Activated CD4-positive, alpha-beta T cell treated with anti-CD3 and anti-CD28 coated beads, Interleukin-2, amount 10 ng/mL, durations not matched to agents 7 days and 5 days (primary cell): ENCODE measurements around the gene CEP135. TPM values are rescaled to one million over a fixed set of nuclear protein-coding genes. Genes with fewer than 3 reads are reported as not detected.
A peak's percentile ranks its signal among the peaks of the same experiment; 100 is the strongest.
"Not testable (repeated sequence)": the region's sequence is repeated elsewhere in the genome, so short reads cannot be mapped to it uniquely, and the experiment has no call there.

Experiments used
- CTCF ChIA-PET: fragments of 350-600 bp; sonication (Branson Sonifier 250); formaldehyde crosslinking; loops from one replicate; lab custom pipeline; 2021; ENCODE audit warnings: antibody characterized with exemption; lab: Charles Lee
- POLR2A ChIA-PET: fragments of 350-600 bp; sonication (Branson Sonifier 250); formaldehyde crosslinking; loops from one replicate; lab custom pipeline; 2021; ENCODE audit warnings: antibody characterized with exemption; lab: Charles Lee
- DNase-seq: peaks from one replicate; pipeline ENCODE4 v3.0.0-alpha.2; 2020
- H3K27ac Mint-ChIP-seq: one replicate; pipeline ENCODE4 v1.8.0; 2021; ENCODE audit warnings: mild to moderate bottlenecking, moderate library complexity, mixed read lengths
- H3K27me3 Mint-ChIP-seq: one replicate; pipeline ENCODE4 v1.8.0; 2021; ENCODE audit warnings: mixed read lengths
- H3K36me3 Mint-ChIP-seq: one replicate; pipeline ENCODE4 v1.8.0; 2021; ENCODE audit warnings: low read depth, mixed read lengths
- H3K4me1 Mint-ChIP-seq: one replicate; pipeline ENCODE4 v1.8.0; 2021; ENCODE audit warnings: mixed read lengths
- H3K4me3 Mint-ChIP-seq: one replicate; pipeline ENCODE4 v1.8.0; 2021; ENCODE audit warnings: mild to moderate bottlenecking, moderate library complexity, mixed read lengths
- H3K9me3 Mint-ChIP-seq: one replicate; pipeline ENCODE4 v1.8.0; 2021; ENCODE audit warnings: mixed read lengths
- total RNA-seq, 2 experiments: library from RNA; stranded (reverse); gene quantifications; one replicate each; pipeline ENCODE4 v1.2.3, GENCODE V29; 2021

Gene CEP135
- total RNA-seq, 2 experiments from 2014 or later = 19.1 to 22.7 TPM

DNA sequence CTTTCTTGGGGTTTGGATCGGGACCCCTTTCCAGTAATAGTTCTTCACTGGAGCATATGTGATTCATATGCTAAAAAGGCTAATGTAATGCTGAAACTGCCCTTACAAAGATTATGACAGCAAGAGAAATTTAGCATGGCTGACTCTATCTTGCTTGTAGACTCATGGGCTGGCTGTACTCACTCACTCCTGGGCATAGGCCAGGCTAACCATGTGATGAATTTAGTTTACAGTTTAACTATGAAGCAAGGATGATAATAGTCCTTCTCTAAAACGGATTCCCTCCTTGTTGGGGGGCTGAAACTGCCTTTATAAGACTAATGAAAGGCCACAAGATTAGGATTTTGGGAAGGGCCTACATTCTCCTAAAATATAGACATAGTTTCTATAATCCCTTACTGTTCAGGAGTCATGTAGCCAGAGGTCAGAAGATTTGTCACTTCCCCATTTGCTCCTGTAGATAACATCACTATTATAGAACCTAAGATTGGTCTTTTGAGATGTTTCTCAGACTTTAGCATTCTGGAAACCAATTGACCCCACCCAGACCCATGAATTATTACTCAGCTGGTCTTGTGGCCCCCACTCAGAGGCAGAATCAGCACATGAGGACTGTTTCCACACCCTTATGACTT, 20.8 kb upstream of the CEP135 start:
- CTCF ChIA-PET = no interaction called here
- Mint-ChIP-seq H3K4me1 (no peaks in the 10 kb centered on the region), H3K27me3 (no peaks in the 10 kb centered on the region), H3K36me3 (no peaks in the 10 kb centered on the region), H3K27ac (no peak overlapping the region), H3K9me3 (peaks cover 2% of the 10 kb centered on the region), H3K4me3 (no peak overlapping the region)
- POLR2A ChIA-PET = no interaction called here
- no peak for DNase-seq

DNA sequence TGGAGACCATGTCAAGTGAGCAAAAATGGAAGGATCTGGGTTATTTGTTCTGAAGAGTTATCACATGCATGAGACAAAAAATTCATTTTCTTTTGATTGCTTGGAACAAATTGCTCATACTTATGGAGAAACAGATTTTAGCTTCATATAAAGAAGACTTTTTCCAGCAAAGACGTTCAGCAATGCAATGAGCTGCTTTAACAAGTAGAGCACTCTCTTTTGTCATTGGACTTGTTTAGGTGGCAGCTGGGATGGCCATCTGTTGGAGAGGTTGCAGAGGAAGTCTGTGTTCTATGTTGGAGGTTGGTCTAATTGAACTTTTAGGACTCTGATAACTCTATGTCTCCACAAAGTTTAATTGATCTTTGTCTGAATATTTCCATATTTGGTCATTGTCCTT, 19.9 kb upstream of the CEP135 start:
- Mint-ChIP-seq H3K4me1 (no peaks in the 10 kb centered on the region), H3K9me3 (peaks cover 2% of the 10 kb centered on the region), H3K4me3 (no peak overlapping the region), H3K36me3 (no peaks in the 10 kb centered on the region), H3K27ac (no peak overlapping the region), H3K27me3 (no peaks in the 10 kb centered on the region)
- CTCF ChIA-PET = interaction anchor here (1.0 kb wide), 1 partner anchor 18 kb away, joined by 4 read pairs; no protein-coding TSS in a partner anchor
- POLR2A ChIA-PET = no interaction called here
- DNase-seq = no peak

DNA sequence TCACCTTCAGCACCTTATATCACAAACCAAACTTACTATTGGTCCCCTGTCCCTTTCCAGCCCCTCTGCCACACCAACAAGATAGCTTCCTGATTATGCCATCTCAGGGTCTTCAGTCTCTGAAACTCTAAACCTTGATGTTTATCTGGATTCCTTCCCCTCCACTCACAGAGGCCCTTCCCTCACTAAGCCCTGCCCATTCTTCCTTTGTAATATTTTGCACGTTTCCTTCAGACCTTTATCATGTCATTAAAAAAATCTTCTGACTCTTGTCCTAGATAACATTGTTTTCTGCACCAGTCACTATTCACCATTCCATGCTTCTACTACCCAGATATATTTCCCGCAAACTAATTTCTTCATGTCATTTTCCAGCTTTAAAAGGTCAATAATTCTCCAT, 17.7 kb upstream of the CEP135 start:
- Mint-ChIP-seq H3K4me1 (no peaks in the 10 kb centered on the region), H3K9me3 (peaks cover 5% of the 10 kb centered on the region), H3K36me3 (no peaks in the 10 kb centered on the region), H3K4me3 (no peak overlapping the region), H3K27ac (no peak overlapping the region), H3K27me3 (peaks cover 5% of the 10 kb centered on the region)
- ChIA-PET CTCF (interaction anchor here (5.0 kb wide), 1 partner anchor 18 kb away, joined by 30 read pairs; the partner anchor contains the start of gene CEP135), POLR2A (no interaction called here)
- DNase-seq = no peak

DNA sequence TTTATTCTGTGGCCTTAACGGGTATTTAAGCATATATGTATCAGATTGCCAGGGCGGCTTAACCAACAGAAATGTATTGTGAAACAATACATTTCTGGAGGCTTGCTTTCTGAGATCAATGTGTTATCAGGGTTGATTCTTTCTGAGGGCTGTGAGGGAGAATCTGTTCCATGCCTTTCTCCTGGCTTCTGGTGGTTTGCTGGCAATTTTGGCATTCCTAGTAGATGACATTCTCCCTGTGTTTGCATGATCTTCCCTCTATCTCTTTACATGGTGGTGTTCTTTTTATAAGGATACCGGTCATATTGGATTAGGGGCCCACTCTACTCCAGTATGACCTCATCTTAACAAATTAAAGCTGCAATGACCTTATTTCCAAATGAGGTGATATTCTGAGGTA, 16.9 kb upstream of the CEP135 start:
- Mint-ChIP-seq H3K9me3 (peaks cover 5% of the 10 kb centered on the region), H3K4me3 (no peak overlapping the region), H3K27me3 (peaks cover 5% of the 10 kb centered on the region), H3K27ac (no peak overlapping the region), H3K36me3 (no peaks in the 10 kb centered on the region), H3K4me1 (no peaks in the 10 kb centered on the region)
- ChIA-PET POLR2A (no interaction called here), CTCF (interaction anchor here (5.0 kb wide), 1 partner anchor 17 kb away, joined by 30 read pairs; the partner anchor contains the start of gene CEP135)
- no peak for DNase-seq

DNA sequence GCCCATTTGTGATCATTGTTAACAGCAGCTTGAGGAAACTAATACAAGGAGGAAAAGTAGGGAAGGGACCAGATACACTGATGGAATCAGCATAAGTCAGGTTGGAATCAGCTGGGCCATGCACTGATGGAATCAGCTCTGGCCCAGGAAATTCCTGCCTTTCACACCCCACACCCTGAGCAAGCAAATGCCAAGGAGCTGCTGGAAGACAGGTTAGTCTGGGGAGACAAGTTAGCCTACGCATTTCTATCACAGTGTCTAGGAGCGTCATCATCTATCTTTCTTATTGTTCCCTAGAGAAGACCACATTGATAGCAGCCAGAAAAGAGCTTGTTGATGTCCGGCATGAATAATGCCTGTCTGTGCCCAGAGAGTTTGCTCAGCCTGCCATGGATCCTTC, 16.2 kb upstream of the CEP135 start:
- Mint-ChIP-seq H3K4me1 (no peaks in the 10 kb centered on the region), H3K27ac (no peak overlapping the region), H3K4me3 (no peak overlapping the region), H3K36me3 (peaks cover under 1% of the 10 kb centered on the region), H3K9me3 (peaks cover 7% of the 10 kb centered on the region), H3K27me3 (peaks cover 5% of the 10 kb centered on the region)
- ChIA-PET POLR2A (no interaction called here), CTCF (interaction anchor here (0.7 to 5.0 kb wide), 3 partner anchors 9 to 16 kb away, joined by 3 to 30 read pairs (median 3); partner anchors contain the start of gene CEP135)
- no peak for DNase-seq

DNA sequence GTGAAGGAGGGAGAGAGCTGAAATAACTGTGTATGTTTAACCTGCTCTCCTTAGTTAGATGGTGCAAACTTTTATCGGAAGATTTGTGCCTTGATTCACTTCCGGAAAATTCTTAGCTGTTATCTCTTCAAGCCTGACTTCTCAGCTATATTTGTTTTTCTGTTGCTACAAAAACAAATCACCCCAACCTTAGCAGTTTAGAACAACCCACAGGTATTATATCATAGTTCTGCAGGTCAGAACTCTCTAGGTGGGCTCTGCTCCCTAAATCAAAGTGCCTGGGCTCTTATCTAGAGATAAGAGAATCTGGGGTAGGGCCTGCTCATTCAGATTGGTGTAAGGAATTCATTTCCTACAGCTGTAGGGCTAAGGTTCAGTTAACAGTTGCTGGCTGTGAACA, 15.1 kb upstream of the CEP135 start:
- H3K27ac Mint-ChIP-seq = no peak overlapping the region
- ChIA-PET CTCF (interaction anchor here (1.2 to 5.0 kb wide), 2 partner anchors 12 to 15 kb away, joined by 3 to 30 read pairs; partner anchors contain the start of gene CEP135), POLR2A (no interaction called here)
- no peaks in the 10 kb centered on the region for H3K4me1 Mint-ChIP-seq
- H3K36me3 Mint-ChIP-seq = peaks cover 6% of the 10 kb centered on the region
- peaks cover 5% of the 10 kb centered on the region for H3K27me3 Mint-ChIP-seq
- DNase-seq = no peak
- H3K9me3 Mint-ChIP-seq = peaks cover 14% of the 10 kb centered on the region
- H3K4me3 Mint-ChIP-seq = no peak overlapping the region

DNA sequence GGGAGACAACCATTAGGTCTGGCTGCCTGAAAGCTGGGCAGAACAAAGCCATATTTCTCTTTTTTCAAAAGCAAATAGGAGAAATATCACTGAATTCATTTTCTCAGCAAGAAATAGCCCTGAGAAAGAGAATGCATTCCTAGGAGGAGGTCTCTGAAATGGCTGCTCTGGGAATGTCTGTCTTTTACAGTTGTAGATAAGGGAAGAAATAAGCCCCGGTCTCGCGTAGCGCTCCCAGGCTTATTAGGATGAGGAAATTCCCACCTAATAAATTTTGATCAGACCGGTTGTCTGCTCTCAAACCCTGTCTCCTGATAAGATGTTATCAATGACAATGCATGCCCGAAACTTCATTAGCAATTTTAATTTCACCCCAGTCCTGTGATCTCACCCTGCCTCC, 12.8 kb upstream of the CEP135 start:
- POLR2A ChIA-PET, CTCF ChIA-PET, H3K27me3 Mint-ChIP-seq, H3K4me3 Mint-ChIP-seq, H3K4me1 Mint-ChIP-seq, DNase-seq, H3K36me3 Mint-ChIP-seq, H3K27ac Mint-ChIP-seq: not testable (repeated sequence)
- H3K9me3 Mint-ChIP-seq = peaks cover 14% of the 10 kb centered on the region

DNA sequence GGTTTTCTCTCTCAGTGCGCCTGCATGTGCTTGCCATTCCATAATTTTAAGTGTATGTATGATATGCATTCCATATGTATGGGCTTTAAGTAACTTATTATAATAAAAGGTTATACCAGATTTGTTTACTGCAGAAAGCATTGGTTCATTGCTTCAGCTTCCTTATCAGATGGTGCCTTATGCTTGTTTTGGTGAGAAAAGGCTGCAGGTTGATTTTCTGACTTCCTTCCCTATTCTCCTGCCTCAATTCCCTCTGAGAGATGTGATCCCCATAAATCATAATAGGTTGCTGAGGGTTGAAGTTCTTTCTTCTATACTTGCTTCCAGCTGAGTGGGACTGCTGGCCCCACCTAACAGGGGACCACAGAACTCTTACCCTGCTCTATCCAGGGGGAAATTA, 10.3 kb upstream of the CEP135 start:
- H3K9me3 Mint-ChIP-seq = peaks cover 14% of the 10 kb centered on the region
- H3K4me1 Mint-ChIP-seq = no peaks in the 10 kb centered on the region
- H3K36me3 Mint-ChIP-seq = peaks cover 6% of the 10 kb centered on the region
- no peak overlapping the region for H3K27ac Mint-ChIP-seq
- DNase-seq = no peak
- no peak overlapping the region for H3K4me3 Mint-ChIP-seq
- CTCF ChIA-PET = interaction anchor here (3.4 kb wide), 1 partner anchor 10 kb away, joined by 21 read pairs; the partner anchor contains the start of gene CEP135
- POLR2A ChIA-PET = no interaction called here
- H3K27me3 Mint-ChIP-seq = peaks cover 5% of the 10 kb centered on the region

DNA sequence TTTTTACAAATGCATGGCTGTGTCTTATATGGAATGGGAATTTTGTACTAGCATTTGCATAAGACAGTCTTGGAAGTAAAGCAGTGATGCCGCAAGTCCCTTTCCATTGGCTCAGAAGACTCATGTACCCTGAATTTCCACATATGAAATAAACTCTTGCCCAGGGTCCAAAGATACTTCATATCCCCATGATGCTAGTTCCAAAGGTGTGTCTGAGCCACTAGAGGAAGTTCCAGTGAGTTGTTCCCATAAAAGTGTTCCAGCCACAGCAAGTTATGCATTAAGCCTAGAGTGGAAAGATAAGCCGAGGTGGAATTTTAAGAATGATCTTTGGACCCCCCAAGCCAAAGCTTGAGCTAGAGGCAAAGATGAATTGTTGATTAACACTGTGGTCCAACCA, 9.3 kb upstream of the CEP135 start:
- Mint-ChIP-seq H3K27me3 (peaks cover 5% of the 10 kb centered on the region), H3K36me3 (peaks cover 6% of the 10 kb centered on the region), H3K9me3 (peaks cover 11% of the 10 kb centered on the region), H3K4me3 (no peak overlapping the region), H3K27ac (no peak overlapping the region), H3K4me1 (no peaks in the 10 kb centered on the region)
- CTCF ChIA-PET = interaction anchor here (3.4 kb wide), 1 partner anchor 9 kb away, joined by 21 read pairs; the partner anchor contains the start of gene CEP135
- DNase-seq = no peak
- POLR2A ChIA-PET = no interaction called here

DNA sequence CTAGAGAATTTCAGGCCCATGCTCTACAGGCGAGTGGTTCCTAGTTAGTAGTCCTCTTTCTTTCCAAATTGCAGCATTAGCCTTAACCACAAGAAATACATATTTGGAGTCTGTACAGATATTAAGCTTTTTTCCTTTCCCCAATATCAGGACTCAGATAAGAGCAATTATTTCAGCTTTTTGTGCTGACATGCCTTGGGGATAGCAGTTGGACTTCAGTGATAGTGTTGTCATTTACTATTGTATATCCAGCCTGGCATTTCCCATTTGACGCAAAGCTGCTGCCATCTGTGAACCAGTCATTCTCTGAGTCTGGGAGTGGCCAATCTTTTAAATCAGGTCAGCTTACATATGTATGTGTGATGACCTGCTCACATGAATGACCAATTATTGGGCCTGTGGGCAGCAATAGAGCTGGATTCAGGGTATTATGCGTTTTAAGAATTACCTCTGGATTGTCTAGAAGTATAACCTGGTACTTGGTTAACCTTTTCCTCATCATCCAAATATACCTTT, 6.8 kb upstream of the CEP135 start:
- H3K27ac Mint-ChIP-seq = no peak overlapping the region
- ChIA-PET CTCF (interaction anchor here (0.6 to 1.3 kb wide), 3 partner anchors 9 to 1038 kb away, joined by 3 to 5 read pairs (median 3); no protein-coding TSS in a partner anchor), POLR2A (no interaction called here)
- peaks cover 13% of the 10 kb centered on the region for H3K36me3 Mint-ChIP-seq
- no peaks in the 10 kb centered on the region for H3K27me3 Mint-ChIP-seq
- H3K9me3 Mint-ChIP-seq = peaks cover 15% of the 10 kb centered on the region
- DNase-seq = no peak
- H3K4me1 Mint-ChIP-seq = peaks cover 4% of the 10 kb centered on the region
- H3K4me3 Mint-ChIP-seq = no peak overlapping the region

DNA sequence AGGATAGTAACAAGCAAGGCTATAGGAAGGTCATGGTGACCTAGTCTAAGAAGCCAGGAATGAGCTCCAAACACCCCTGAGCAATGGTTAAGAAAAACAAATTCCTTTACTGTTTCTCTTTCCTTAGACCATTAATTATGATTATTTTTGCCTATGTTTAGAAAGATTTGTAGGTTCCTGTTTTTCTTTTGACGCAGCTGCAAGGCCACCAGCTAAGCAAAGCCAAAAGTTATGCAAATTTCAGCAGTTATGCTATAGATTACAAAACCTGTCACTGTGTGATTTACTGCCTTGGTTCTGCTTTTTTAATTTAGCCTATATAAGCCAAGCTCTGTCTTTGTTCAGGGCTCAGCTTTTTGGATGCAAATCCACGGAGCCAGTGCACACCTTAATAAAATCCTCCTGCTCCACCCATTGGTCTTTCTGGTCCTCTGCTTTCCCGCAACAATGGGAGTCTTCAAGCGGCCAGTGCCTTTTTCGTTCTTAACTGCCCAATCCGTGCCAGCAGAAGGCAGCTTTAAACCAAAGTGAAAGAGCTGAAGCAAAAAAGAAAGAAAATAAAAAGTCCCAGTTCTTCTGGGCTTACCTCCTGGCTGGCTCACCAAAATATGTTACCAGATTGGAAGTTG, 1.4 kb upstream of the CEP135 start:
- H3K36me3 Mint-ChIP-seq = peaks cover 18% of the 10 kb centered on the region
- H3K27me3 Mint-ChIP-seq = no peaks in the 10 kb centered on the region
- H3K4me1 Mint-ChIP-seq = peaks cover 40% of the 10 kb centered on the region
- peak overlapping the region; percentile 97 for H3K27ac Mint-ChIP-seq
- peaks cover 4% of the 10 kb centered on the region for H3K9me3 Mint-ChIP-seq
- CTCF ChIA-PET = interaction anchor here (1.1 to 3.0 kb wide), 11 partner anchors 8 to 703 kb away, joined by 3 to 43 read pairs (median 4); no protein-coding TSS in a partner anchor
- peak; percentile 10 for DNase-seq
- POLR2A ChIA-PET = interaction anchor here (0.6 kb wide), 2 partner anchors 106 to 338 kb away, joined by 3 read pairs; no protein-coding TSS in a partner anchor
- peak overlapping the region; percentile 77 for H3K4me3 Mint-ChIP-seq

DNA sequence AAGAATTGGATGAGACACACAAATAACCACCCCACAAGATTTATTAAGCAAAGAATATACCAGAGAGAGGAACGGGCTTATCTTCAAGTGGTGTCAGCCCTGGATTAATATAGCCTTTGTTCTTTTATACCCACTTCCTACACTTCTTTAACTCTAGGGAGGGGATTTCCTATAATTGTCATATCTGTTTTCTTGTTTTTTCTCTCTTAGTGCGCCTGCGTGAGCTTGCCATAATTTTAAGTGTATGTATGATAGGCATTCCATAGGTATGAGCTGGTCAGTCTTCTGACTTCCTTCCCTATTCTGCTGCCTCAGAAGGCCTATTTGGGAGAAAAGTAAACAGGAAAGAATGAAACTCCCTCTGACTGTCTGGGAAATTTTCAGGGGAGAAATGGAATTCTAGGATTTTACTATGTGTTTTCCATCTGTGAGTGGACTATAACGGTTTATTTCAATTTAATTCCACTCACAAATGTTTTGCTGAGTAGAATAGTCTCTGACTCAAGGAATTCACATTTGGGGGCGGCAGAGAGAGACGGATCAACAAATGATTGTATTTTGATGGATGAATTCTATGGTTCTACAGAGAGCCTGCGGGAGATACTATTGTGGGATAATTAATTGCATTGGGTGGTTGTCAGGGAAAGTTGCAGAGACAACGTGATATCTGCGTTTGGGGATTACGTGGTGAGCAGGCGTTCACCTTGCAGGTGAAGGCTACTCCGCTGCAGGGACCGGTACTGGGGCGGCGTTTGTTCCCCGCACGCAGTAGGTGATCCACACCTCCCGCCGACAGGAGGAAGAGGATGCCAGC, 626 bp upstream of the CEP135 start:
- Mint-ChIP-seq H3K9me3 (peaks cover 4% of the 10 kb centered on the region), H3K27me3 (no peaks in the 10 kb centered on the region), H3K4me1 (peaks cover 43% of the 10 kb centered on the region), H3K27ac (peak overlapping the region; percentile 97), H3K4me3 (peak overlapping the region; percentile 77), H3K36me3 (peaks cover 19% of the 10 kb centered on the region)
- DNase-seq = peak; percentile 58
- CTCF ChIA-PET = interaction anchor here (0.6 to 3.0 kb wide), 42 partner anchors 8 to 702 kb away, joined by 3 to 43 read pairs (median 4); partner anchors contain the start of genes PAICS and PPAT
- POLR2A ChIA-PET = interaction anchor here (0.6 to 0.8 kb wide), 3 partner anchors 105 to 600 kb away, joined by 3 read pairs; no protein-coding TSS in a partner anchor
